Measurements from ENCODE around the gene STK17B. TPM values are rescaled to one million over a fixed set of nuclear protein-coding genes. Genes with fewer than 3 reads are reported as not detected.

STK17B gene
- total RNA-seq, 1 experiment from 2014 or later = 16.9 TPM

GRCh38 chr2:196186266-196186980 is 15.0 kb upstream of the STK17B start:
- H3K4me3 ChIP-seq (replicated peaks in 1 of 2; ENCODE audit: low read depth in 1 of 2, low read length in 2 of 2) = no peak overlapping the region
- intact Hi-C loops (cut with micrococcal nuclease) = no loop called here
- ChIA-PET RAD21 (ENCODE audit: low non-redundant PET in 1 of 2, low total read pairs in 2 of 2, uncharacterized antibody in 2 of 2, unreplicated experiment in 2 of 2) (no interaction called here), CTCF (no interaction called here), POLR2A (no interaction called here)
- H3K9ac ChIP-seq (ENCODE audit: low read length) = no peak overlapping the region
- no peak overlapping the region for H3K4me2 ChIP-seq (ENCODE audit: low read length)
- no TSS peak for BruUV-seq (replicated peaks)
- H3K9me2 ChIP-seq (ENCODE audit: insufficient read depth) = no peaks in the 10 kb centered on the region; the same call in 1 of the 2 replicates
- H4K20me1 ChIP-seq (ENCODE audit: insufficient read depth) = no peaks in the 10 kb centered on the region
- DNase-seq (ENCODE audit: low read depth, low spot score) (no peak), ATAC-seq (no peak)
- H3K36me3 ChIP-seq (ENCODE audit: control insufficient read depth in 1 of 2, insufficient read depth in 2 of 2, low read length in 2 of 2) = no peaks in the 10 kb centered on the region
- H3K27me3 ChIP-seq (ENCODE audit: insufficient read depth, low read length) = no peaks in the 10 kb centered on the region
- no peaks in the 10 kb centered on the region for H3K9me3 ChIP-seq (ENCODE audit: control insufficient read depth in 1 of 2, insufficient read depth in 1 of 2, low read depth in 1 of 2, low read length in 2 of 2)
- no peak overlapping the region for H3K27ac ChIP-seq (ENCODE audit: low read depth, low read length)
- no peak for TF ChIP-seq EZH2phosphoT487 (IDR thresholded peaks at IDR 0.05; ENCODE audit: borderline replicate concordance)
- TF ChIP-seq ZNF274 (IDR thresholded peaks at IDR 0.05; ENCODE audit: low read depth, low read length) = no peak
- TF ChIP-seq SIN3A (IDR thresholded peaks at IDR 0.05; ENCODE audit: low read depth) = no peak
- H3K79me2 ChIP-seq (ENCODE audit: insufficient read depth, low read length) = no peaks in the 10 kb centered on the region
- H2AFZ ChIP-seq (ENCODE audit: low read depth, low read length, poor library complexity, severe bottlenecking) = no peak overlapping the region
- H3K4me1 ChIP-seq (ENCODE audit: control insufficient read depth in 1 of 2, insufficient read depth in 2 of 2, low read length in 2 of 2) = no peaks in the 10 kb centered on the region

- ATAC-seq (no peak), DNase-seq (ENCODE audit: low read depth, low spot score) (no peak)
- no peaks in the 10 kb centered on the region for H3K79me2 ChIP-seq (ENCODE audit: insufficient read depth, low read length)
- TF ChIP-seq EGR1 (IDR thresholded peaks at IDR 0.05; ENCODE audit: low read depth) (no peak), CEBPB (IDR thresholded peaks at IDR 0.05; ENCODE audit: low read depth) (no peak), ZBTB33 (IDR thresholded peaks at IDR 0.05; ENCODE audit: extremely low read depth, insufficient replicate concordance, low read length) (no peak), SRF (IDR thresholded peaks at IDR 0.05; ENCODE audit: low read depth) (no peak)
- no peaks in the 10 kb centered on the region for H3K9me2 ChIP-seq (ENCODE audit: insufficient read depth)
- POLR2A ChIA-PET = no interaction called here
- H3K4me3 ChIP-seq (replicated peaks in 1 of 2; ENCODE audit: low read depth in 1 of 2, low read length in 2 of 2) = no peak overlapping the region
- no peaks in the 10 kb centered on the region for H3K9me3 ChIP-seq (ENCODE audit: control insufficient read depth in 1 of 2, insufficient read depth in 1 of 2, low read depth in 1 of 2, low read length in 2 of 2)
- no peak overlapping the region for H2AFZ ChIP-seq (ENCODE audit: low read depth, low read length, poor library complexity, severe bottlenecking)
- no peak overlapping the region for H3K9ac ChIP-seq (ENCODE audit: low read length)
- H3K4me1 ChIP-seq (ENCODE audit: control insufficient read depth in 1 of 2, insufficient read depth in 2 of 2, low read length in 2 of 2) = no peaks in the 10 kb centered on the region
- no peak overlapping the region for H3K4me2 ChIP-seq (ENCODE audit: low read length)
- CTCF ChIA-PET = no interaction called here
- no peaks in the 10 kb centered on the region for H3K27me3 ChIP-seq (ENCODE audit: insufficient read depth, low read length)
- RAD21 ChIA-PET (ENCODE audit: low non-redundant PET in 1 of 2, low total read pairs in 2 of 2, uncharacterized antibody in 2 of 2, unreplicated experiment in 2 of 2) = no interaction called here
- no peak overlapping the region for H3K27ac ChIP-seq (ENCODE audit: low read depth, low read length)
- H4K20me1 ChIP-seq (ENCODE audit: insufficient read depth) = no peaks in the 10 kb centered on the region
- no TSS peak for BruUV-seq (replicated peaks)
- no peaks in the 10 kb centered on the region for H3K36me3 ChIP-seq (ENCODE audit: control insufficient read depth in 1 of 2, insufficient read depth in 2 of 2, low read length in 2 of 2)
- intact Hi-C loops (cut with micrococcal nuclease) = no loop called here
Measured at GRCh38 chr2:196184921-196185320, 13.5 kb upstream of the STK17B start.

Measured in HCT116 (cell line).